ENCODE results near the gene DGCR6. TPM values are rescaled to one million over a fixed set of nuclear protein-coding genes. Genes with fewer than 3 reads are reported as not detected.
"Not testable (repeated sequence)": the region's sequence is repeated elsewhere in the genome, so short reads cannot be mapped to it uniquely, and the experiment has no call there.

DGCR6 gene
- total RNA-seq, 1 donor from 2014 or later, result 7.9 TPM

- TF ChIP-seq CTCF (IDR thresholded peaks at IDR 0.05; ENCODE audit: insufficient read depth, low read length, poor library complexity, severe bottlenecking), result no peak
- Histone ChIP-seq H3K4me3 (ENCODE audit: low read depth, low read length) (no peak overlapping the region), H3K36me3 (ENCODE audit: control insufficient read depth, insufficient read depth, low read length) (no peaks in the 10 kb centered on the region), H3K27me3 (ENCODE audit: control insufficient read depth, insufficient read depth, low read length) (no peaks in the 10 kb centered on the region)
- DNase-seq (ENCODE audit: low read depth), result no peak
Measured at GRCh38 chr22:18906896-18907295, 776 bp downstream of the DGCR6 start.

GRCh38 chr22:18909556-18909955 lies 3.4 kb downstream of the DGCR6 start:
- no peak for TF ChIP-seq CTCF (IDR thresholded peaks at IDR 0.05; ENCODE audit: insufficient read depth, low read length, poor library complexity, severe bottlenecking)
- Histone ChIP-seq H3K36me3 (ENCODE audit: control insufficient read depth, insufficient read depth, low read length) (no peaks in the 10 kb centered on the region), H3K27me3 (ENCODE audit: control insufficient read depth, insufficient read depth, low read length) (no peaks in the 10 kb centered on the region), H3K4me3 (ENCODE audit: low read depth, low read length) (no peak overlapping the region)
- no peak for DNase-seq (ENCODE audit: low read depth)

- not testable (repeated sequence) for H3K36me3 ChIP-seq (ENCODE audit: control insufficient read depth, insufficient read depth, low read length); H3K27me3 ChIP-seq (ENCODE audit: control insufficient read depth, insufficient read depth, low read length); DNase-seq (ENCODE audit: low read depth); H3K4me3 ChIP-seq (ENCODE audit: low read depth, low read length)
Measured at GRCh38 chr22:18911535-18911934, 5.4 kb downstream of the DGCR6 start.

GRCh38 chr22:18912264-18912946 lies 6.3 kb downstream of the DGCR6 start:
- DNase-seq (ENCODE audit: low read depth); H3K36me3 ChIP-seq (ENCODE audit: control insufficient read depth, insufficient read depth, low read length); H3K27me3 ChIP-seq (ENCODE audit: control insufficient read depth, insufficient read depth, low read length); H3K4me3 ChIP-seq (ENCODE audit: low read depth, low read length): not testable (repeated sequence)

GRCh38 chr22:18914558-18914957 lies 8.4 kb downstream of the DGCR6 start:
- not testable (repeated sequence) for H3K4me3 ChIP-seq (ENCODE audit: low read depth, low read length); H3K36me3 ChIP-seq (ENCODE audit: control insufficient read depth, insufficient read depth, low read length); DNase-seq (ENCODE audit: low read depth); H3K27me3 ChIP-seq (ENCODE audit: control insufficient read depth, insufficient read depth, low read length)

GRCh38 chr22:18915550-18915949 lies 9.4 kb downstream of the DGCR6 start:
- not testable (repeated sequence) for DNase-seq (ENCODE audit: low read depth); H3K27me3 ChIP-seq (ENCODE audit: control insufficient read depth, insufficient read depth, low read length); H3K36me3 ChIP-seq (ENCODE audit: control insufficient read depth, insufficient read depth, low read length)

GRCh38 chr22:18917818-18918217 lies 11.7 kb downstream of the DGCR6 start:
- DNase-seq (ENCODE audit: low read depth); H3K36me3 ChIP-seq (ENCODE audit: control insufficient read depth, insufficient read depth, low read length); H3K4me3 ChIP-seq (ENCODE audit: low read depth, low read length); H3K27me3 ChIP-seq (ENCODE audit: control insufficient read depth, insufficient read depth, low read length): not testable (repeated sequence)

More at GRCh38 chr22:18915550-18915949, 9.4 kb downstream of the DGCR6 start:
- H3K4me3 ChIP-seq (ENCODE audit: low read depth, low read length), result not testable (repeated sequence)

- DNase-seq (ENCODE audit: low read depth); H3K36me3 ChIP-seq (ENCODE audit: control insufficient read depth, insufficient read depth, low read length); H3K4me3 ChIP-seq (ENCODE audit: low read depth, low read length); H3K27me3 ChIP-seq (ENCODE audit: control insufficient read depth, insufficient read depth, low read length): not testable (repeated sequence)
Measured at GRCh38 chr22:18920257-18920902, 14.3 kb downstream of the DGCR6 start.

- Histone ChIP-seq H3K36me3 (ENCODE audit: control insufficient read depth, insufficient read depth, low read length) (no peaks in the 10 kb centered on the region), H3K4me3 (ENCODE audit: low read depth, low read length) (no peak overlapping the region), H3K27me3 (ENCODE audit: control insufficient read depth, insufficient read depth, low read length) (no peaks in the 10 kb centered on the region)
- no peak for TF ChIP-seq CTCF (IDR thresholded peaks at IDR 0.05; ENCODE audit: insufficient read depth, low read length, poor library complexity, severe bottlenecking)
- no peak for DNase-seq (ENCODE audit: low read depth)
Measured at GRCh38 chr22:18925368-18926064, 19.4 kb downstream of the DGCR6 start.

All from kidney epithelial cell (primary cell).